Mucosa of rectum (tissue), 2 donors: ENCODE data around the gene BSND.
"Not testable (repeated sequence)": the region's sequence is repeated elsewhere in the genome, so short reads cannot be mapped to it uniquely, and the experiment has no call there.

Experiments used
- H3K27ac ChIP-seq, 2 donors: one replicate each; pipeline ENCODE4 v1.7.0; 2013; ENCODE audit warnings: inconsistent platforms in 2 of 2, low read depth in 2 of 2, low read length in 2 of 2
- H3K27me3 ChIP-seq, 2 donors: one replicate each; pipeline ENCODE4 v1.7.0; 2013; ENCODE audit warnings: low read length in 2 of 2; ENCODE audit not compliant: control insufficient read depth in 2 of 2, insufficient read depth in 2 of 2
- H3K36me3 ChIP-seq, 2 donors: one replicate each; pipeline ENCODE4 v1.7.0; 2013; ENCODE audit warnings: low read length in 2 of 2; ENCODE audit not compliant: control insufficient read depth in 2 of 2, insufficient read depth in 2 of 2
- H3K4me1 ChIP-seq, 2 donors: one replicate each; pipeline ENCODE4 v1.7.0; 2013; ENCODE audit warnings: low read length in 2 of 2, mild to moderate bottlenecking in 1 of 2; ENCODE audit not compliant: control insufficient read depth in 2 of 2, insufficient read depth in 2 of 2
- H3K4me3 ChIP-seq, 2 donors: one replicate each; pipeline ENCODE4 v1.7.0; 2013; ENCODE audit warnings: low read length in 2 of 2
- H3K9ac ChIP-seq, 2 donors: one replicate each; pipeline ENCODE4 v1.7.0; 2013; ENCODE audit warnings: low read length in 2 of 2, low read depth in 1 of 2, mild to moderate bottlenecking in 1 of 2
- H3K9me3 ChIP-seq, 2 donors: one replicate each; pipeline ENCODE4 v1.7.0; 2013; ENCODE audit warnings: low read length in 2 of 2; ENCODE audit not compliant: control insufficient read depth in 2 of 2
- donor health status: healthy.
- donor health status: Normal muscosa, but diverticular disease.

The BSND gene

DNA sequence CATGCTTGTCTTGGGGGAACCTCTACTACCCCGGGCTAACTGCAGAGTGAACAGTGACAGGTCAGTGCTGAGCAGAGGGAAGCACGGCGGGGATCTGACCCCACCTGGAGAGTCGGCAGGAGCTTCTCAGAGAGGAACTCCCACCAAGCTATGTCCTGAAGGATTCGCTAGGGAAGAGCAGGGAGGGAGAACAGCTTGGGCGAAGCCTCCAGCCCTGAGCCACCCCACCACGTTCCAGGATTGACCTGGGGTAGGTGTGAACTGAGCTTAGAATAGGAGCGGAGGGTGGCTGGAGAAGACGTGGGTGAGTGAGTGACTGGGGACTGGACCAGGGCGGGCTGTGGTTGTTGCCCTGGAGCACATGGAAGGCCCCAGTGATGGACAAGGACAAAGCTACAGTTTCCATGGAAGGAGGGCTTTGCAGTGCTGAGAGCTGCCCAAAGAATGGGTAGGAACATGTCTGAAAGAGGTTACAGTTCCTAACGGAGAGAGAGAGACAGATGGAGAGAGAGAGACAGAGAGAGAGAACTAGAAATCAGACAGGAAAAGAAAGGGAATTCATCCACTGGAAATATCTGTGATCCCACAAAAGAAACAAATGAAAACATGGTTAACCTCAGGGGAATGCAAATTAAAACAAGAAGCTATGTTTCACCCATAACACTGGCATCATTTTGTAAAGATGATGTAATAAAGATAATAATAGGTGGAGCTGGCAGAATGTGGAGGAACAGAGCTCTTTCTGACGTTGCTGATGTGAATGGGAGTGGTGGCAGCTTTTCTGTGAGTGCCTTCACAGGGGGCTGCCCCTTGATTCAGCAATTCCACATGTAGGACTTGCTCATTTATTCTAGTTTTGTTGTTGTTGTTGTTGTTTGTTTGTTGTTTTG, 17.2 kb downstream of the BSND start:
- Histone ChIP-seq H3K4me1 (no peaks in the 10 kb centered on the region), H3K4me3 (no peak overlapping the region), H3K36me3 (no peaks in the 10 kb centered on the region), H3K27me3 (peaks cover 0 to 2% of the 10 kb centered on the region in 2 donors), H3K9me3 (no peaks in the 10 kb centered on the region), H3K27ac (no peak overlapping the region), H3K9ac (no peak overlapping the region)

DNA sequence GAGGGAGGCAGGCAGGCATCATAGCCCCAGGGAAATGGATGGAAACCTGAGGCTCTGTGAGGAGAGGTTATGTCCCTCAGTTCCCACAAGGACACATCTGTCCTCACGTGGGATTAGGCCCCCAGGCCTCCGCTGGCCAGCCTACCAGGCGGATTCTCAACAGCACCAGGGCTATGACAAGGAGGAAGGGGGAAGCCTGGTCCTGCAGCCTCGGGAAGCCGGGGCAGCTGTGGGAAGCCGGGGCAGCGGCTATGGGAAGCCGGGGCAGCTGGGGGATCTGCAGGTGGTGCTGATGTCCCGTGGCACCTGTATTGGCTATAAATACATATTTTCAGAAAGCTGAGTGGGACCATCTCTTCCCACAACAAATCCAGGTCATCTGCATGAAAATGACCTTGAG, 19.7 kb downstream of the BSND start:
- H3K9me3 ChIP-seq: no peaks in the 10 kb centered on the region
- no peak overlapping the region for H3K27ac ChIP-seq
- no peaks in the 10 kb centered on the region for H3K36me3 ChIP-seq
- peaks cover 0 to 3% of the 10 kb centered on the region in 2 donors for H3K4me1 ChIP-seq
- peaks cover 0 to 2% of the 10 kb centered on the region in 2 donors for H3K27me3 ChIP-seq
- no peak overlapping the region for H3K4me3 ChIP-seq
- H3K9ac ChIP-seq: no peak overlapping the region

DNA sequence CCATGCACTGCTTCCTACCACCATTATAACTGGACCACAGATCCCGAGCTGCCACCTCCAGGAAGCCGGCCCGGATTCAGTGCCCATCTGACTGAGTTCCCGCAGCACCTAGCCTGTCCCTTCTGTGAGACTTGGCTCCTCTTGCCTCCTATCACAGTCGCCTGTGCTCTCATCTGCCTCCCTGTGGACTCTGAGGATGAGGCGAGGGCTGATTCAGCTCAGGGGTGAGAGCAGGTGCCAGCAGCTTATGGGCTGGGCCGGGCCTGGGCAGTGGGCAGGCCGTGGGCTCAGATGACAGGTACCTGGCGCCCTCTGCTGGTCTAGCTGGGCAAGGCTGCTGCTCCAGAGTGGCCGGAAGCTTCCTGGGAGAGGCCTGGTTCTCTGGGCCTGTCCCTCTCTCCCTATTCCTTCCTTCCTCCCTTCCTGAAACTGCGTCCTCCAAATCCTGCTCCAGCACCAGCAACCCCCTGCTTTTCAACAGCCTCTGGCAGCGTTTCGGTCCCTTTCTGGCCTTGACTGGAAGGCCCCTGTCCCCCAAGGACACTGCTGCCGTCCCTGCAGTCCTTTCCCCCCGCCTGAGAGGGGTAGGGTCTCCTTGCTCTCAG, 23.3 kb downstream of the BSND start:
- H3K4me1 ChIP-seq: peaks cover 0 to 3% of the 10 kb centered on the region in 2 donors
- no peaks in the 10 kb centered on the region for H3K9me3 ChIP-seq
- no peak overlapping the region for H3K4me3 ChIP-seq
- no peak overlapping the region for H3K9ac ChIP-seq
- no peak overlapping the region for H3K27ac ChIP-seq
- no peaks in the 10 kb centered on the region for H3K36me3 ChIP-seq
- H3K27me3 ChIP-seq: no peaks in the 10 kb centered on the region

DNA sequence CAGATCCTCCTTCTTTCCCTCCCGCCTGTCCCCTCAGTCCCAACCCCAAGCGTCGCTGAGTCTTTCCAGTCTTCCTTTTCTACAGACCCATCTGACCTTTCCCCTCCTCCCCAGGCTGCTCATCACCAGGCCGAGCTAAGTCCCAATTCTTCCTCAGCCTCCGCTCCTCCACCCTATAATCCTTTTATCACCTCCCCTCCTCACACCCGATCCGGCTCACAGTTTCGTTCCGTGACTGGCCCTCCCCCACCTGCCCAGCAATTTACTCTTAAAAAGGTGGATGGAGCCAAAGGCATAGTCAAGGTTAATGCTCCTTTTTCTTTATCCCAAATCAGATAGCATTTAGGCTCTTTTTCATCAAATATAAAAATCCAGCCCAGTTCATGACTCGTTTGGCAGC, 25.4 kb downstream of the BSND start:
- H3K9ac ChIP-seq, H3K4me1 ChIP-seq, H3K9me3 ChIP-seq, H3K36me3 ChIP-seq, H3K27ac ChIP-seq, H3K27me3 ChIP-seq, H3K4me3 ChIP-seq: not testable (repeated sequence)

DNA sequence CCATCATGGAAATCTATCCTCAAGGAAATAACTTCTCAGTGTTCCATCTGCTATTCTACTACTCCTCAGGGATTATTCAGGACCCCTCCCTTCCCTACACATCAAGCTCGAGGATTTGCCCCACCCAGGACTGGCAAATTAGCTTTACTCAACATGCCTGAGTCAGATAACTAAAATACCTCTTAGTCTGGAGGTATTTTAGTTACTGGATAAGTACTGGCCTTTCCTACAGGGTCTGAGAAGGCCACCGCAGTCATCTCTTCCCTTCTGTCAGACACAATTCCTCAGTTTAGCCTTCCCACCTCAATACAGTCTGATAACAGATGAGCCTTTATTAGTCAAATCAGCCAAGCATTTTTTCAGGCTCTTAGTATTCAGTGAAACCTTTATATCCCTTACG, 27.9 kb downstream of the BSND start:
- not testable (repeated sequence) for H3K9me3 ChIP-seq, H3K9ac ChIP-seq, H3K27me3 ChIP-seq, H3K4me1 ChIP-seq, H3K4me3 ChIP-seq, H3K27ac ChIP-seq, H3K36me3 ChIP-seq

DNA sequence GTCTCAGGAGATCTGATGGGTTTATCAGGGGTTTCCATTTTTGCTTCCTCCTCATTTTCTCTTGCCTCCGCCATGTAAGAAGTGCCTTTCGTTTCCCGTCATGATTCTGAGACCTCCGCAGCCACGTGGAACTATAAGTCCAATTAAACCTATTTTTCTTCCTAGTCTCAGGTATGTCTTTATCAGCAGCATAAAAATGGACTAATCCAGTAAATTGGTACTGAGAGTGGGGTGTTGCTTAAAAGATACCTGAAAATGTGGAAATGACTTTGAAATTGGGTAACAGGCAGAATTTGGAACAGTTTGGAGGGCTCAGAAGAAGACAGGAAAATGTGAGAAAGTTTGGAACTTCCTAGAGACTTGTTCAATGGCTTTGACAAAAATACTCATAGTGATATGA, 32.4 kb downstream of the BSND start:
- not testable (repeated sequence) for H3K4me3 ChIP-seq, H3K9ac ChIP-seq, H3K4me1 ChIP-seq, H3K9me3 ChIP-seq, H3K36me3 ChIP-seq, H3K27ac ChIP-seq
- H3K27me3 ChIP-seq: peaks cover 0 to 11% of the 10 kb centered on the region in 2 donors

DNA sequence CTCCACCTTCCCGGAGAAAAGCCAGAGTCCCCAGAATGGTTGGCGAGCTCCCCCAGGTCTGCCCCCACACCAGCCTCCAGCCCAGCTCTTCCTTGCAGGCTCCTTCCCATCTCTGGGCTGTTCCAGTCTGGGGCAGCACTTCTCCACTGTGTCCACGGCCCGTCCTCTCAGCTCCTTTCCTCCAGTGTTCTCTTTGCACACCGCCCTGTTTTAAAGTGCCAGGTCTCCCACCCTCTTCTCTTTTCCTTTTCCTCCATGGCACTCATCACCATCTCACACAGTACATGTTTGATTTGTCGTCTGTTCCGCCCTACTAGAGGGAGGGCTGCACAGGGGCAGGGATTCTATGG, 34.5 kb downstream of the BSND start:
- H3K27ac ChIP-seq: no peak overlapping the region
- H3K36me3 ChIP-seq: no peaks in the 10 kb centered on the region
- H3K9me3 ChIP-seq: no peaks in the 10 kb centered on the region
- peaks cover 0 to 13% of the 10 kb centered on the region in 2 donors for H3K27me3 ChIP-seq
- no peak overlapping the region for H3K9ac ChIP-seq
- H3K4me1 ChIP-seq: no peaks in the 10 kb centered on the region
- no peak overlapping the region for H3K4me3 ChIP-seq

GRCh38 chr1:55034476-55035133, 35.9 kb downstream of the BSND start:
- Histone ChIP-seq H3K9ac (no peak overlapping the region), H3K4me3 (no peak overlapping the region), H3K27ac (no peak overlapping the region), H3K9me3 (no peaks in the 10 kb centered on the region), H3K36me3 (no peaks in the 10 kb centered on the region), H3K27me3 (peaks cover 0 to 22% of the 10 kb centered on the region in 2 donors), H3K4me1 (peaks cover 0 to under 1% of the 10 kb centered on the region in 2 donors)

DNA sequence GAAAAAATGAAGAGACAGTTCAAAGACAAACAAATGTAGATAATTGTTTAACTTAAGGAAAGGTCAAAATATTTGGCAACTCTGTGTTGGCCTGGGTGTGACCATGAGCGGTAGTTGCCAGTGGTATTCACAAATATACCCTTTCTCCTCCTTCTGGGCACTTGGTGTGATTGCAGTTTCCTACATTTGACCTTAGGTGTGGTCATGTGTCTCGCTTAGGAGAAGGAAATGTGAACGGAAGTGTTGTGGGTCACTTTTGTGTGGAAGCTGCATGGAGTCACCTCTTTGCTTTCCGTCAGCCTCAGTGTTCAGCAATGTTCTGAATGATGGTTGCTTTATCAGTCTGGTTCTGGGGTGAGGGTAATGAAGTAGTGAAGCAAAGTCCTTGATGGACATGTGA, 37.2 kb downstream of the BSND start:
- Histone ChIP-seq H3K27me3 (peaks cover 0 to 25% of the 10 kb centered on the region in 2 donors), H3K27ac (no peak overlapping the region), H3K4me3 (no peak overlapping the region), H3K36me3 (no peaks in the 10 kb centered on the region), H3K4me1 (peaks cover 3 to 4% of the 10 kb centered on the region in 2 donors), H3K9ac (no peak overlapping the region), H3K9me3 (no peaks in the 10 kb centered on the region)
